A549 (cell line): Measurements from ENCODE around the gene SMAD6. TPM values are rescaled to one million over a fixed set of nuclear protein-coding genes. Genes with fewer than 3 reads are reported as not detected.

ENCODE experiments used
- ATAC-seq, 2 experiments: fragments of 200-7000 bp in 1 of 2; fragments of >200 bp in 1 of 2; cut with Nextera tagmentation in 1 of 2; cut with Tn5 transposase in 1 of 2; 3 replicates each; pipeline versions ENCODE4 v1.8.0 to v1.9.1; 2018 to 2020; ENCODE audit warnings: mild to moderate bottlenecking in 1 of 2, moderate library complexity in 1 of 2
- CTCF ChIA-PET: fragments of 300-600 bp; sonication (Branson Sonifier 250); formaldehyde crosslinking; extraction: SDS; loops from one replicate; lab custom pipeline; 2021; ENCODE audit warnings: antibody characterized with exemption, inconsistent platforms; lab: Yijun Ruan, JAX
- POLR2A ChIA-PET: fragments of 350-600 bp; formaldehyde crosslinking; extraction: SDS; loops from one replicate; lab custom pipeline; 2021; ENCODE audit warnings: antibody characterized with exemption, inconsistent platforms; lab: Yijun Ruan, JAX
- DNase-seq, 2 experiments: peaks; one replicate each; pipeline versions ENCODE4 v3.0.0 to v3.0.0-alpha.2; 2011 to 2016; ENCODE audit warnings: low read depth in 1 of 2, low spot score in 1 of 2
- FAIRE-seq: peaks from 2 replicates; lab custom pipeline; 2011; peaks lifted over from hg19 to GRCh38; lab: Jason Lieb, UNC
- H3K27ac ChIP-seq, 2 experiments: fragments of >200 bp; sonication (Bioruptor Twin); formaldehyde crosslinking; 3 replicates each; pipeline ENCODE4 v1.5.1; 2016 to 2017
- H3K4me1 ChIP-seq: fragments of >200 bp; sonication (Bioruptor Twin); formaldehyde crosslinking; 3 replicates; pipeline ENCODE4 v1.6.1; 2016
- H3K4me2 ChIP-seq: fragments of >200 bp; sonication (Bioruptor Twin); formaldehyde crosslinking; 3 replicates; pipeline ENCODE4 v1.6.1; 2016
- H3K4me3 ChIP-seq: fragments of >200 bp; sonication (Bioruptor Twin); formaldehyde crosslinking; 3 replicates; pipeline ENCODE4 v1.5.1; 2016
- H3K9me3 ChIP-seq: fragments of >200 bp; sonication (Bioruptor Twin); formaldehyde crosslinking; 3 replicates; pipeline ENCODE4 v1.6.1; 2016
- BCL3 ChIP-seq: fragments of >200 bp; sonication (Bioruptor Twin); formaldehyde crosslinking; IDR thresholded peaks from 3 replicates; pipeline ENCODE4 v1.6.1; 2016
- BHLHE40 ChIP-seq: IDR thresholded peaks from 2 replicates; pipeline ENCODE4 v1.6.1; 2012; ENCODE audit warnings: low read depth, low read length, inconsistent platforms
- CEBPB ChIP-seq, 2 experiments: fragments of >200 bp in 1 of 2; sonication (Bioruptor Twin) in 1 of 2; formaldehyde crosslinking in 1 of 2; IDR thresholded peaks; 2 replicates each; pipeline ENCODE4 v1.6.1; 2012 to 2016
- CHD4 ChIP-seq: fragments of 200-600 bp; sonication (generic); IDR thresholded peaks from 2 replicates; pipeline ENCODE4 v1.6.1; 2016; ENCODE audit warnings: antibody characterized with exemption, mild to moderate bottlenecking, borderline replicate concordance
- E2F6 ChIP-seq: IDR thresholded peaks from 2 replicates; pipeline ENCODE4 v1.6.1; 2012; ENCODE audit warnings: low read depth, borderline replicate concordance
- EHF ChIP-seq: fragments of 250-450 bp; sonication (Bioruptor Pico); IDR thresholded peaks from 2 replicates; pipeline ENCODE4 v1.5.0; 2020; ENCODE audit warnings: mild to moderate bottlenecking
- ELK1 ChIP-seq: fragments of 150-350 bp; IDR thresholded peaks from 2 replicates; pipeline ENCODE4 v1.6.1; 2014; ENCODE audit warnings: low read depth, mild to moderate bottlenecking, low read length
- EP300 ChIP-seq, 2 experiments: fragments of >200 bp; sonication (Bioruptor Twin); formaldehyde crosslinking; IDR thresholded peaks; 2 replicates in 1 of 2; 3 replicates in 1 of 2; pipeline ENCODE4 v1.6.1; 2016 to 2017
- FOSL2 ChIP-seq, 2 experiments: fragments of 450-650 bp in 1 of 2; fragments of >200 bp in 1 of 2; sonication (Bioruptor Twin) in 1 of 2; formaldehyde crosslinking; IDR thresholded peaks; 2 replicates each; pipeline versions ENCODE4 v1.5.0 to v1.6.1; 2016 to 2020; ENCODE audit warnings: mild to moderate bottlenecking in 1 of 2, moderate library complexity in 1 of 2
- FOXS1 ChIP-seq: fragments of 250-450 bp; sonication (Bioruptor Pico); IDR thresholded peaks from 2 replicates; pipeline ENCODE4 v1.5.0; 2020; ENCODE audit warnings: mild to moderate bottlenecking, moderate library complexity
- HES2 ChIP-seq: fragments of >200 bp; sonication (Bioruptor Twin); formaldehyde crosslinking; IDR thresholded peaks from 2 replicates; pipeline ENCODE4 v1.6.1; 2016
- HMGXB4 ChIP-seq: fragments of 250-450 bp; sonication (Bioruptor Pico); IDR thresholded peaks from 2 replicates; pipeline ENCODE4 v1.5.0; 2021; ENCODE audit warnings: mild to moderate bottlenecking, moderate library complexity, borderline replicate concordance
- HOXA7 ChIP-seq: fragments of 250-450 bp; sonication (Bioruptor Pico); IDR thresholded peaks from 2 replicates; pipeline ENCODE4 v1.5.0; 2020; ENCODE audit warnings: mild to moderate bottlenecking, moderate library complexity
- HOXB5 ChIP-seq: fragments of 250-450 bp; sonication (Bioruptor Pico); IDR thresholded peaks from 2 replicates; pipeline ENCODE4 v1.5.0; 2020; ENCODE audit warnings: mild to moderate bottlenecking, moderate library complexity
- KDM1A ChIP-seq: fragments of 200-600 bp; sonication (generic); IDR thresholded peaks from 2 replicates; pipeline ENCODE4 v1.6.1; 2016; ENCODE audit warnings: low read depth, mild to moderate bottlenecking
- MAZ ChIP-seq: fragments of 150-350 bp; IDR thresholded peaks from 2 replicates; pipeline ENCODE4 v1.6.1; 2014; ENCODE audit warnings: antibody characterized with exemption, low read depth, low read length, borderline replicate concordance
- NFE2L2 ChIP-seq: fragments of 150-350 bp; conservative IDR thresholded peaks from 2 replicates; pipeline ENCODE4 v1.6.1; 2014; ENCODE audit warnings: low read length
- NPAS2 ChIP-seq: fragments of 250-450 bp; sonication (Bioruptor Pico); IDR thresholded peaks from 2 replicates; pipeline ENCODE4 v1.8.0; 2022; ENCODE audit warnings: mild to moderate bottlenecking, moderate library complexity, borderline replicate concordance
- PHF8 ChIP-seq: fragments of 200-600 bp; sonication (generic); IDR thresholded peaks from 2 replicates; pipeline ENCODE4 v1.6.1; 2016; ENCODE audit warnings: low read depth, mild to moderate bottlenecking, antibody characterized with exemption, moderate library complexity, borderline replicate concordance
- RCOR1 ChIP-seq: fragments of 150-350 bp; IDR thresholded peaks from 2 replicates; pipeline ENCODE4 v1.6.1; 2014; ENCODE audit warnings: antibody characterized with exemption, low read length, low read depth
- REST ChIP-seq: fragments of 200-600 bp; sonication (generic); IDR thresholded peaks from 2 replicates; pipeline ENCODE4 v1.6.1; 2016; ENCODE audit warnings: antibody characterized with exemption, mild to moderate bottlenecking, moderate library complexity
- RFX5 ChIP-seq: fragments of 450-650 bp; IDR thresholded peaks from 2 replicates; pipeline ENCODE4 v1.7.1; 2014; ENCODE audit warnings: antibody characterized with exemption, mild to moderate bottlenecking, moderate library complexity
- SMC3 ChIP-seq: fragments of >200 bp; sonication (Bioruptor Twin); formaldehyde crosslinking; IDR thresholded peaks from 3 replicates; pipeline ENCODE4 v1.6.1; 2018; ENCODE audit warnings: inconsistent platforms
- SREBF2 ChIP-seq: fragments of 450-650 bp; IDR thresholded peaks from 2 replicates; pipeline ENCODE4 v1.6.1; 2014; ENCODE audit warnings: mild to moderate bottlenecking, moderate library complexity
- ZC3H11A ChIP-seq: fragments of 450-650 bp; IDR thresholded peaks from 2 replicates; pipeline ENCODE4 v1.6.1; 2014; ENCODE audit warnings: antibody characterized with exemption, mild to moderate bottlenecking
- ZSCAN20 ChIP-seq: fragments of 250-450 bp; sonication (Bioruptor Pico); IDR thresholded peaks from 2 replicates; pipeline ENCODE4 v1.8.0; 2022; ENCODE audit warnings: mild to moderate bottlenecking, moderate library complexity
- WGBS: methylation state at CpG from one replicate; pipeline ENCODE4 v1.1.6; 2017; ENCODE audit errors: missing lambda C conversion rate; 5-methylcytosine and 5-hydroxymethylcytosine counted together
- polyA plus RNA-seq, 4 experiments: library from polyadenylated mRNA; depleted of rRNA in 3 of 4; stranded (reverse); fragments of >200 nt; fragmentation: RNase III in 1 of 4; extraction: RNeasy Plus Mini Kit Qiagen cat#74134 plus additional on column Dnase treatment in 1 of 4; gene quantifications; 2 replicates in 3 of 4; 3 replicates in 1 of 4; pipeline ENCODE4 v1.2.3, GENCODE V29; 2011 to 2017

Gene SMAD6
- polyA plus RNA-seq, 2 of the 4 experiments (the other 2 are of a cell fraction): 9.6 to 46.6 TPM

- POLR2A ChIA-PET: no interaction called here
Observed at GRCh38 chr15:66782785-66783184, 80.7 kb downstream of the SMAD6 start.

GRCh38 chr15:66783314-66783713 is 81.3 kb downstream of the SMAD6 start:
- DNase-seq: no peak

More at GRCh38 chr15:66782785-66783184, 80.7 kb downstream of the SMAD6 start:
- Histone ChIP-seq H3K4me3 (no peak overlapping the region), H3K4me2 (no peak overlapping the region), H3K27ac (no peak overlapping the region)
- TF ChIP-seq SREBF2 (no peak), MAZ (no peak), FOSL2 (IDR thresholded peaks at IDR 0.05) (no peak), FOSL2 (CRISPR knock-in tag; IDR thresholded peaks at IDR 0.05) (no peak), NFE2L2 (no peak), HOXB5 (no peak), KDM1A (no peak), RFX5 (no peak), EP300 (IDR thresholded peaks at IDR 0.05) (no peak), ZC3H11A (no peak)
- TF ChIP-seq, all 56 proteins: peak for 0
- FAIRE-seq (no peak), DNase-seq (no peak), ATAC-seq (no peak)
- peaks cover 44% of the 10 kb centered on the region for H3K4me1 ChIP-seq
- H3K9me3 ChIP-seq: no peaks in the 10 kb centered on the region
- 91% methylated on average over 3 of the region's 3 CpGs for WGBS
- CTCF ChIA-PET: interaction anchor here (0.7 to 22.8 kb wide), 8 partner anchors 10 to 164 kb away, joined by 3 to 465 read pairs (median 6); no protein-coding TSS in a partner anchor

GRCh38 chr15:66783725-66784124 is 81.7 kb downstream of the SMAD6 start:
- no peak overlapping the region for H3K4me3 ChIP-seq
- 93% methylated on average over 7 of the region's 7 CpGs for WGBS
- ChIA-PET POLR2A (no interaction called here), CTCF (interaction anchor here (0.7 to 22.8 kb wide), 9 partner anchors 10 to 520 kb away, joined by 3 to 465 read pairs (median 6); no protein-coding TSS in a partner anchor)
- H3K4me2 ChIP-seq: no peak overlapping the region
- ATAC-seq (no peak), FAIRE-seq (no peak), DNase-seq (no peak)
- H3K4me1 ChIP-seq: peaks cover 35% of the 10 kb centered on the region
- H3K9me3 ChIP-seq: no peaks in the 10 kb centered on the region
- H3K27ac ChIP-seq: no peak overlapping the region; a peak in 1 of 6 replicates
- TF ChIP-seq ZSCAN20 (CRISPR knock-in tag): no peak
- TF ChIP-seq REST: no peak
- no peak for TF ChIP-seq PHF8
- no peak for TF ChIP-seq EHF (CRISPR knock-in tag)
- no peak for TF ChIP-seq ELK1
- no peak for TF ChIP-seq HES2
- TF ChIP-seq HMGXB4 (CRISPR knock-in tag): no peak
- TF ChIP-seq SMC3: no peak
- TF ChIP-seq CEBPB (IDR thresholded peaks at IDR 0.05): no peak

More at GRCh38 chr15:66783314-66783713, 81.3 kb downstream of the SMAD6 start:
- TF ChIP-seq CHD4: no peak
- TF ChIP-seq HOXA7 (CRISPR knock-in tag): no peak
- TF ChIP-seq BHLHE40: no peak
- no peak for TF ChIP-seq NPAS2 (CRISPR knock-in tag)
- no peak for TF ChIP-seq MAZ
- no peak for TF ChIP-seq RCOR1
- TF ChIP-seq FOXS1 (CRISPR knock-in tag): no peak
- no peak for TF ChIP-seq E2F6
- TF ChIP-seq ZSCAN20 (CRISPR knock-in tag): no peak
- TF ChIP-seq CEBPB (IDR thresholded peaks at IDR 0.05): no peak
- no peak for TF ChIP-seq BCL3
- Histone ChIP-seq H3K9me3 (no peaks in the 10 kb centered on the region), H3K4me1 (peaks cover 39% of the 10 kb centered on the region), H3K27ac (no peak overlapping the region), H3K4me2 (no peak overlapping the region), H3K4me3 (no peak overlapping the region)
- ChIA-PET POLR2A (no interaction called here), CTCF (interaction anchor here (0.7 to 22.8 kb wide), 9 partner anchors 10 to 521 kb away, joined by 3 to 465 read pairs (median 6); no protein-coding TSS in a partner anchor)
- no peak for ATAC-seq
- WGBS: 89% methylated on average over 5 of the region's 5 CpGs
- FAIRE-seq: no peak
